SK-N-SH (cell line): ENCODE measurements around the gene ARHGEF10L. TPM values are rescaled to one million over a fixed set of nuclear protein-coding genes. Genes with fewer than 3 reads are reported as not detected.
A peak's percentile ranks its signal among the peaks of the same experiment; 100 is the strongest.
"Not testable (repeated sequence)": the region's sequence is repeated elsewhere in the genome, so short reads cannot be mapped to it uniquely, and the experiment has no call there.

Source experiments
- CTCF ChIA-PET: fragments of 300-600, 350-600 bp; formaldehyde crosslinking; extraction: SDS; loops from one replicate; lab custom pipeline; 2021; lab: Yijun Ruan, JAX
- POLR2A ChIA-PET: fragments of 350-600 bp; sonication (Branson Sonifier 250); formaldehyde crosslinking; extraction: SDS; loops from one replicate; lab custom pipeline; 2020; ENCODE audit warnings: antibody characterized with exemption, inconsistent platforms; lab: Yijun Ruan, JAX
- DNase-seq: peaks from one replicate; pipeline ENCODE4 v3.0.0; 2012
- H2AFZ ChIP-seq: fragments of 200-600 bp; sonication (generic); 2 replicates; pipeline ENCODE4 v1.8.1; 2016; ENCODE audit warnings: antibody characterized with exemption, mild to moderate bottlenecking, low read depth
- H3F3A ChIP-seq: fragments of 200-600 bp; sonication (generic); replicated peaks from 2 replicates; pipeline ENCODE3; 2016; ENCODE audit warnings: antibody characterized with exemption, mild to moderate bottlenecking; ENCODE audit not compliant: insufficient read depth
- H3K27ac ChIP-seq, 2 experiments: fragments of 200-500 bp in 1 of 2; fragments of 200-600 bp in 1 of 2; sonication (Bioruptor generic) in 1 of 2; sonication (generic), shearing (Covaris generic) in 1 of 2; 2 replicates each; pipeline versions ENCODE4 v1.5.1 to v1.6.1; 2014 to 2016; ENCODE audit warnings: low read depth in 2 of 2, inconsistent platforms in 1 of 2, low read length in 1 of 2, mild to moderate bottlenecking in 1 of 2, mixed read lengths in 1 of 2
- H3K27me3 ChIP-seq: fragments of 200-600 bp; sonication (generic), shearing (Covaris generic); 2 replicates; pipeline ENCODE4 v1.6.1; 2016; ENCODE audit warnings: mixed run types; ENCODE audit not compliant: insufficient read depth
- H3K36me3 ChIP-seq, 2 experiments: fragments of 200-500 bp in 1 of 2; fragments of 200-600 bp in 1 of 2; sonication (Bioruptor generic) in 1 of 2; sonication (generic) in 1 of 2; replicated peaks in 1 of 2; 2 replicates each; pipeline versions ENCODE3 to v1.5.1; 2014 to 2016; ENCODE audit warnings: low read length in 1 of 2, mild to moderate bottlenecking in 1 of 2; ENCODE audit not compliant: insufficient read depth in 2 of 2, control insufficient read depth in 1 of 2
- H3K4me1 ChIP-seq, 2 experiments: fragments of 200-500 bp in 1 of 2; fragments of 200-600 bp in 1 of 2; sonication (Bioruptor generic) in 1 of 2; sonication (generic), shearing (Covaris generic) in 1 of 2; 2 replicates each; pipeline versions ENCODE4 v1.5.1 to v1.6.1; 2014 to 2016; ENCODE audit warnings: low read depth in 1 of 2, low read length in 1 of 2, mixed run types in 1 of 2; ENCODE audit not compliant: insufficient read depth in 2 of 2, control insufficient read depth in 1 of 2
- H3K4me2 ChIP-seq: fragments of 200-600 bp; sonication (generic), shearing (Covaris generic); 2 replicates; pipeline ENCODE4 v1.6.1; 2017; ENCODE audit warnings: mixed run types
- H3K4me3 ChIP-seq, 2 experiments: fragments of 200-500 bp in 1 of 2; fragments of 200-600 bp in 1 of 2; sonication (Bioruptor generic) in 1 of 2; sonication (generic), shearing (Covaris generic) in 1 of 2; 2 replicates each; pipeline versions ENCODE4 v1.5.1 to v1.8.1; 2014 to 2016; ENCODE audit warnings: low read depth in 2 of 2, inconsistent platforms in 1 of 2, low read length in 1 of 2, mild to moderate bottlenecking in 1 of 2, mixed read lengths in 1 of 2, moderate library complexity in 1 of 2
- H3K79me2 ChIP-seq: fragments of 200-600 bp; sonication (generic); 2 replicates; pipeline ENCODE4 v1.8.1; 2017; ENCODE audit warnings: mild to moderate bottlenecking; ENCODE audit not compliant: insufficient read depth
- H3K9ac ChIP-seq: fragments of 200-600 bp; sonication (generic); 2 replicates; pipeline ENCODE4 v1.6.1; 2017; ENCODE audit warnings: mixed run types
- H3K9me2 ChIP-seq: fragments of 200-600 bp; sonication (generic); 2 replicates; pipeline ENCODE4 v1.6.1; 2017; ENCODE audit warnings: mixed run types
- H3K9me3 ChIP-seq: fragments of 200-600 bp; sonication (generic); 2 replicates; pipeline ENCODE4 v1.6.1; 2017; ENCODE audit warnings: mixed run types, mild to moderate bottlenecking, moderate library complexity
- H4K20me1 ChIP-seq: fragments of 200-600 bp; sonication (generic); 2 replicates; pipeline ENCODE4 v1.6.1; 2017; ENCODE audit warnings: mild to moderate bottlenecking, mixed run types; ENCODE audit not compliant: insufficient read depth
- CHD2 ChIP-seq: fragments of 150-350 bp; IDR thresholded peaks from 2 replicates; pipeline ENCODE4 v1.6.1; 2018; ENCODE audit warnings: low read length; ENCODE audit not compliant: partially characterized antibody
- CTCF ChIP-seq: fragments of 200-600 bp; sonication (generic); IDR thresholded peaks from 2 replicates; pipeline ENCODE4 v1.6.1; 2017; ENCODE audit warnings: antibody characterized with exemption, mild to moderate bottlenecking, moderate library complexity
- ELF1 ChIP-seq: IDR thresholded peaks from 2 replicates; pipeline ENCODE4 v1.4.0; 2012
- EZH2phosphoT487 ChIP-seq: fragments of 200-600 bp; sonication (generic); IDR thresholded peaks from 2 replicates; pipeline ENCODE4 v1.6.1; 2017; ENCODE audit warnings: low read depth, mixed run types, mild to moderate bottlenecking, antibody characterized with exemption, moderate library complexity, borderline replicate concordance
- FOXJ3 ChIP-seq: sonication (generic); formaldehyde crosslinking; IDR thresholded peaks from 2 replicates; pipeline ENCODE4 v1.5.1; 2020; ENCODE audit warnings: mild to moderate bottlenecking, missing genetic modification reagents
- GABPA ChIP-seq: IDR thresholded peaks from 2 replicates; pipeline ENCODE4 v1.4.0; 2012; ENCODE audit warnings: low read depth, mild to moderate bottlenecking
- MEF2A ChIP-seq: IDR thresholded peaks from 2 replicates; pipeline ENCODE4 v1.4.0; 2012; ENCODE audit warnings: low read depth, borderline replicate concordance
- NFIC ChIP-seq: IDR thresholded peaks from 2 replicates; pipeline ENCODE4 v1.4.0; 2012; ENCODE audit warnings: borderline replicate concordance
- POLR2AphosphoS5 ChIP-seq: IDR thresholded peaks from 2 replicates; pipeline ENCODE4 v1.6.1; 2012; ENCODE audit warnings: low read depth, low read length
- RCOR1 ChIP-seq: fragments of 150-350 bp; IDR thresholded peaks from 2 replicates; pipeline ENCODE4 v1.6.1; 2017; ENCODE audit warnings: antibody characterized with exemption, low read length
- TCF12 ChIP-seq: IDR thresholded peaks from 2 replicates; pipeline ENCODE4 v1.4.0; 2012
- TEAD4 ChIP-seq: IDR thresholded peaks from 2 replicates; pipeline ENCODE4 v1.4.0; 2012; ENCODE audit warnings: mild to moderate bottlenecking, borderline replicate concordance; ENCODE audit not compliant: insufficient read depth
- USF2 ChIP-seq: fragments of 150-350 bp; IDR thresholded peaks from 2 replicates; pipeline ENCODE4 v1.6.1; 2017; ENCODE audit warnings: antibody characterized with exemption, low read length, low read depth, borderline replicate concordance
- WGBS: methylation state at CpG from one replicate; pipeline ENCODE4 v1.1.6; 2017; ENCODE audit warnings: low lambda C conversion rate; 5-methylcytosine and 5-hydroxymethylcytosine counted together
- polyA plus RNA-seq, 3 experiments: library from polyadenylated mRNA; depleted of rRNA; stranded (reverse); fragments of >200 nt; gene quantifications; 2 replicates each; pipeline ENCODE4 v1.2.3, GENCODE V29; 2012
- TF ChIP-seq, protein P1 (sequence below): IDR thresholded peaks from 2 replicates; pipeline ENCODE4; 2012

ARHGEF10L gene
- polyA plus RNA-seq, 1 of the 3 experiments (the other 2 are of a cell fraction) = 12.5 TPM

DNA sequence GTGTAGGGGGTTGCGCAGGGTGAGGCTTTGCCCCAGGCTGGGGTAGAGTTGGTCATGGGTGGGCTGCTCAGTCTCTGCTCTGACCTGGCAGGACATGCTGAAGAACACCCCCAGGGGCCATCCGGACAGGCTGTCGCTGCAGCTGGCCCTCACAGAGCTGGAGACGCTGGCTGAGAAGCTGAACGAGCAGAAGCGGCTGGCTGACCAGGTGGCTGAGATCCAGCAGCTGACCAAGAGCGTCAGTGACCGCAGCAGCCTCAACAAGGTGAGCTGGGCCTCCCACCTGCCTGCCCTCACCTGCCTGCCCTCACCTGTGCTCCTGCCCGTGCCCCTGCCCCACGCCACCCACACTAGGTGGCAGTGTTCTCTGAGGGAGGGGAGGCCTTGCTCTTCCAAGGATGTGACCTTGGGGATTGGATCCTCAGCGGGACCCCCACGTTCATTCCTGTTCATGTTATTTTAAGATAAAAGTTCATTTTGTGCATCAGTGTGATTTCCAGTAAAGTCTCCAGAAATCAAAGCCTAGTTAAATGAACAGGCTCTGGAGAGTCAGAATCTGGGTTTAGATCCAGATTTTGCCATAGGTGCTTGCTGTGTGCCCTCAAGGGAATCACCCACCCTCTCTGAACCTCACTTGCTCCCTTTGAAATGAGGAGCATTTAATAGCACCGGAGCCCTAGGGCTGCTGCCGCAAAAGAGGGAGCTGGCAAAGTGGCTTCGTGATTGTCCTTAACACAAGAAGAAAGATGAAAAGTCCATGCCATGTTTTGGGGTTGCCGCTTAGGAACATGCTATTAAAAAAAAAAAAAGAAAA, 87.9 kb downstream of the ARHGEF10L start:
- no peaks in the 10 kb centered on the region for H3K27me3 ChIP-seq
- no peaks in the 10 kb centered on the region for H3F3A ChIP-seq
- peak; percentile 50 for DNase-seq
- WGBS = 98% methylated on average over 7 of the region's 16 CpGs
- H3K9me2 ChIP-seq = no peaks in the 10 kb centered on the region
- H3K4me2 ChIP-seq = no peak overlapping the region
- TF ChIP-seq CHD2 (no peak), NFIC (no peak), GABPA (no peak), TEAD4 (no peak), POLR2AphosphoS5 (no peak), USF2 (no peak), FOXJ3 (CRISPR knock-in tag) (no peak), MEF2A (no peak), EZH2phosphoT487 (no peak), RCOR1 (no peak), CTCF (no peak), ELF1 (no peak), TCF12 (no peak)
- TF ChIP-seq, protein P1, sequence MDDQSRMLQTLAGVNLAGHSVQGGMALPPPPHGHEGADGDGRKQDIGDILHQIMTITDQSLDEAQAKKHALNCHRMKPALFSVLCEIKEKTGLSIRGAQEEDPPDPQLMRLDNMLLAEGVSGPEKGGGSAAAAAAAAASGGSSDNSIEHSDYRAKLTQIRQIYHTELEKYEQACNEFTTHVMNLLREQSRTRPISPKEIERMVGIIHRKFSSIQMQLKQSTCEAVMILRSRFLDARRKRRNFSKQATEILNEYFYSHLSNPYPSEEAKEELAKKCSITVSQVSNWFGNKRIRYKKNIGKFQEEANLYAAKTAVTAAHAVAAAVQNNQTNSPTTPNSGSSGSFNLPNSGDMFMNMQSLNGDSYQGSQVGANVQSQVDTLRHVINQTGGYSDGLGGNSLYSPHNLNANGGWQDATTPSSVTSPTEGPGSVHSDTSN = no peak
- TF ChIP-seq, all 33 proteins: peak for 0
- Histone ChIP-seq H3K79me2 (no peaks in the 10 kb centered on the region), H3K4me1 (peaks cover 7 to 17% of the 10 kb centered on the region in 2 experiments; a peak in 3 of 4 replicates), H3K9ac (no peak overlapping the region), H4K20me1 (peaks cover 10% of the 10 kb centered on the region; the same call in 1 of the 2 replicates), H2AFZ (no peak overlapping the region), H3K36me3 (peaks cover 7 to 36% of the 10 kb centered on the region in 2 experiments), H3K9me3 (no peaks in the 10 kb centered on the region), H3K4me3 (no peak overlapping the region), H3K27ac (no peak overlapping the region; a peak in 1 of 4 replicates)
- ChIA-PET POLR2A (no interaction called here), CTCF (interaction anchor here (0.6 to 38.1 kb wide), 5 partner anchors 14 to 124 kb away, joined by 3 to 707 read pairs (median 4); no protein-coding TSS in a partner anchor)

GRCh38 chr1:17629046-17629445, 89.5 kb downstream of the ARHGEF10L start:
- Histone ChIP-seq H4K20me1 (peaks cover 10% of the 10 kb centered on the region; the same call in 1 of the 2 replicates), H3K36me3 (peaks cover 7 to 33% of the 10 kb centered on the region in 2 experiments), H3K4me1 (peaks cover 7 to 25% of the 10 kb centered on the region in 2 experiments; a peak in 3 of 4 replicates)
- WGBS = 86% methylated on average over 5 of the region's 5 CpGs
- H3K79me2 ChIP-seq, H3K4me3 ChIP-seq, H3F3A ChIP-seq, H3K9ac ChIP-seq, H2AFZ ChIP-seq, POLR2A ChIA-PET, H3K27ac ChIP-seq, H3K4me2 ChIP-seq, H3K27me3 ChIP-seq, H3K9me3 ChIP-seq, DNase-seq, H3K9me2 ChIP-seq: not testable (repeated sequence)
- CTCF ChIA-PET = interaction anchor here (0.9 to 38.1 kb wide), 4 partner anchors 10 to 125 kb away, joined by 3 to 707 read pairs (median 8); no protein-coding TSS in a partner anchor
